Esophagus squamous epithelium (tissue), 5 donors: ENCODE measurements around the gene PACS2. TPM values are rescaled to one million over a fixed set of nuclear protein-coding genes. Genes with fewer than 3 reads are reported as not detected.
"Not testable (repeated sequence)": the region's sequence is repeated elsewhere in the genome, so short reads cannot be mapped to it uniquely, and the experiment has no call there.

ENCODE experiments used
- DNase-seq: peaks from one replicate; lab custom pipeline; 2025; lab: John Stamatoyannopoulos, UW
- H3K27ac ChIP-seq, 4 donors: fragments of 200-600 bp; sonication (generic); one replicate each; pipeline ENCODE4 v1.5.1; 2016 to 2019; ENCODE audit warnings: mild to moderate bottlenecking in 1 of 4
- H3K27me3 ChIP-seq, 4 donors: fragments of 200-600 bp; sonication (generic); 1 replicate in 3 of 4; 2 replicates in 1 of 4; pipeline versions ENCODE4 v1.5.1 to v1.6.0; 2017 to 2021; ENCODE audit warnings: antibody characterized with exemption in 1 of 4
- H3K36me3 ChIP-seq, 3 donors: fragments of 200-600 bp; sonication (generic); one replicate each; pipeline ENCODE4 v1.5.1; 2016 to 2019
- H3K4me1 ChIP-seq, 3 donors: fragments of 200-600 bp; sonication (generic); one replicate each; pipeline ENCODE4 v1.5.1; 2017 to 2019
- H3K4me3 ChIP-seq, 4 donors: fragments of 200-600 bp; sonication (generic); 1 replicate in 3 of 4; 2 replicates in 1 of 4; pipeline ENCODE4 v1.5.1; 2016 to 2019; ENCODE audit warnings: mild to moderate bottlenecking in 2 of 4, moderate library complexity in 1 of 4
- H3K9me3 ChIP-seq, 3 donors: fragments of 200-600 bp; sonication (generic); one replicate each; pipeline ENCODE4 v1.5.1; 2016 to 2019
- CTCF ChIP-seq, 6 experiments: fragments of 450-650 bp in 4 of 6; fragments of 200-600 bp in 2 of 6; sonication (generic) in 2 of 6; IDR thresholded peaks; one replicate each; pipeline ENCODE4 v1.5.1; 2016 to 2019; ENCODE audit warnings: antibody characterized with exemption in 6 of 6, mild to moderate bottlenecking in 4 of 6, moderate library complexity in 4 of 6
- POLR2A ChIP-seq, 4 donors: fragments of 450-650 bp; IDR thresholded peaks; one replicate each; pipeline ENCODE4 v1.6.1; 2017; ENCODE audit warnings: antibody characterized with exemption in 4 of 4, mild to moderate bottlenecking in 4 of 4, moderate library complexity in 3 of 4
- WGBS, 2 donors: methylation state at CpG; one replicate each; pipeline ENCODE4 v1.1.5; 2018; 5-methylcytosine and 5-hydroxymethylcytosine counted together
- intact Hi-C: fragments of 100-400 bp; cut with DNase I; formaldehyde crosslinking; loops from one replicate; pipeline ENCODE4 v1.15.0; 2022
- total RNA-seq, 4 donors: library from RNA; depleted of rRNA; stranded (reverse); fragments of >200 nt; gene quantifications; one replicate each; pipeline ENCODE4 v1.1.0, GENCODE V29; 2016
- donor health status: DM: yes; HTN: yes; CAD: no.

PACS2 gene
- total RNA-seq, 4 donors from 2014 or later = 20.2 to 42.3 (median 30.9) TPM

DNA sequence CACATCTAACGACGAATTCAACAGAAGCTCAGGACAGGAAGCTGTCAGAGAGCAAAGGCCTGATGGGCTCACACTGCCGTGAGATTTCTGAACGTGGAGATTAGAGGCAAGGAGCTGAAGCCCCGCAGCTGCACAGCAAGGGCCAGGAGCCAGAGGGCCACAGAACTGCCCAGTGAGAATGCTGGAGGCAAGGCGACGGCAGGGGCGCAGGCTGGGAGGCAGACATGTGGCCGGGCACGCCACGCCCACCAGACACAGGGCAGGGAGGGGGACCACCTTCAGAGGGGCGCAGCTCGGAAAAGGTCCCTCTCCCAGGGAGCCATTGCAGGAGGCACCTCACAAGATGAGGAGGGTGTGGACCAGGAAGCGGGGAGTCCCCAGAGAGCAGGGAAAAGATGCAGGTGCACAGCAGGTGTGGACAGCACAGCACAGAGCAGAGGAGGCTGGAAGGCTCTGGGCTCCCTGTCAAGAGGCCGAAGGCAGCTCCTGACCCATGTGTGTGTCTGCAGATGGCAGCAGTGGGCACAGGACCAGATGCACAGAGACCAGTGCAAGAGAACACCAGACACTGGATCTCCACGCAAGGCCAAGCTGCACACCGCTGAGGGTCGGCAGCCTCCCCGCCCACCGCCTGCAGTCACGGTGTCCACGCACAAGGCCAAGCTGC lies 43.2 kb upstream of the PACS2 start:
- WGBS, 2 donors = 84 to 87% methylated on average over 11 to 12 of the region's 22 CpGs
- TF ChIP-seq POLR2A (IDR thresholded peaks at IDR 0.05) (no peak), CTCF (IDR thresholded peaks at IDR 0.05) (no peak)
- DNase-seq = no peak
- Histone ChIP-seq H3K36me3 (peaks cover 0 to 55% (median 0%) of the 10 kb centered on the region in 3 donors), H3K27ac (no peak overlapping the region), H3K4me1 (peaks cover 7 to 36% (median 11%) of the 10 kb centered on the region in 3 donors), H3K27me3 (no peaks in the 10 kb centered on the region), H3K4me3 (no peak overlapping the region), H3K9me3 (no peaks in the 10 kb centered on the region)
- intact Hi-C loops = no loop called here

DNA sequence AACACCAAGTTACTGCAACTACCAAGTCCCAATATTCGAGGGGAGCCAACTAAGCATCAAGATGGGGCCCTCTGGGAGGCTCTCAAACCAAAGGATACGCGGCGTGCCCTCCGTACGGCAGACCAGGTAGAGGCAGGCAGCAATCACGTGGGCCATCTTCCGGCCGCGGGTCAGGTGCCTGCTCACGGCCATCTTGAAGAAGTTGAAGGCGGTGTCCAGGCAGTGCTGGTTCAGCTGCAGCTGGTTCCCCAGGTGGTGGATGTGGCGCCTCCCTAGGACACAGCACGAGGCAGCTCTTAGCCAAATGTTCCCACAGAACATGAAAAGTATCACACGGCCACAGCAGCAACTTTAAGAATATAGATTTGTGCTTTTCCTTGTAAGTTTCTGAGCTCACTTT lies 41.9 kb upstream of the PACS2 start:
- no peak overlapping the region for H3K4me3 ChIP-seq
- no peaks in the 10 kb centered on the region for H3K9me3 ChIP-seq
- H3K36me3 ChIP-seq = peaks cover 0 to 43% (median 0%) of the 10 kb centered on the region in 3 donors
- H3K27me3 ChIP-seq = no peaks in the 10 kb centered on the region
- intact Hi-C loops = no loop called here
- H3K27ac ChIP-seq = no peak overlapping the region
- WGBS, 2 donors = 65 to 77% methylated on average over 11 to 12 of the region's 15 CpGs
- TF ChIP-seq CTCF (IDR thresholded peaks at IDR 0.05) = no peak
- peaks cover 7 to 39% (median 11%) of the 10 kb centered on the region in 3 donors for H3K4me1 ChIP-seq
- no peak for DNase-seq

DNA sequence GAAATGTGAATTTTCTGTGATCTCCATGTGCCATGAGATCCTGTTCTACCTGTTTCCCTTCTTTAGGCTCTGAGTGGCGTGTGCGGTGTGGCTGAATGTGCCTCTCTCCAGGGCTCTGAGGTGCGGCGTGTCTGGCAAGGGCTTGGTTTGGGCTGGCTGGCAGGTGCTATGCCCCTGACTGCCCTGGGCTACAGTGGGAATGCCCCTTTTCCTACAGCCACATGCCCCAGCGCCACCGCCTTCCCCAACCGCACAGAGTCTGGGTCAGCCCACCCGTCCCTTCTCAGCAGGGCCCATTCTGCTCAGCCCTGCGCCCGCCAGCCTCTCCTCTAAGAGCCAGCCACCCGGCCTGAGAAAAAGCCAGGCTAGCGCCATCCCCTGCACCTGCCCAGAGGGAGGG lies 41.5 kb upstream of the PACS2 start:
- no peak for TF ChIP-seq CTCF (IDR thresholded peaks at IDR 0.05)
- TF ChIP-seq POLR2A (IDR thresholded peaks at IDR 0.05) = no peak
- intact Hi-C loops = no loop called here
- Histone ChIP-seq H3K36me3 (peaks cover 0 to 40% (median 0%) of the 10 kb centered on the region in 3 donors), H3K4me1 (peaks cover 7 to 43% (median 11%) of the 10 kb centered on the region in 3 donors), H3K4me3 (no peak overlapping the region), H3K9me3 (no peaks in the 10 kb centered on the region), H3K27me3 (no peaks in the 10 kb centered on the region), H3K27ac (peak overlapping the region in 2 of 4 donors; percentile 9 to 52)
- WGBS, 2 donors = 24 to 39% methylated on average over 2 to 9 of the region's 12 CpGs
- DNase-seq = no peak

DNA sequence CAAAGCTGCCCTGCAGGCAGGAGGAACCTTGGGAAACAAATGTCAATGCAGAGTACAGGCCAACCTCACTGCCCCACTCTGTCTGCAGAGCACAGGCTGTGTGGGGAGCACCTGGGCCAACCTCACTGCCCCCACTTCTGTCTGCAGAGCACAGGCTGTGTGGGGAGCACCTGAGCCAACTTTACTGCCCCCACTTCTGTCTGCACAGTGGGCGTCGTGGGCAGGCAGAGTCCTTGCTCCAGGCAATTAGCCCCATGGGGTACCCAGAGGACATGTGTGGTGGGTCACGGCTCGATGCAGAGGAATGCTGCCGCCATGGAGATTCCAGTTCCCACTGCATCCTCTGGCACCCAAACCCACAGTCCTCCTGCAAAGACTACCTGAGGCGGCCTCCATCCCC lies 39.9 kb upstream of the PACS2 start:
- WGBS, 2 donors = 100% methylated on average over 1 of the region's 6 CpGs
- no peaks in the 10 kb centered on the region for H3K9me3 ChIP-seq
- no peak overlapping the region for H3K27ac ChIP-seq
- intact Hi-C loops = no loop called here
- H3K36me3 ChIP-seq = peaks cover 0 to 24% (median 0%) of the 10 kb centered on the region in 3 donors
- DNase-seq = no peak
- peaks cover 7 to 43% (median 11%) of the 10 kb centered on the region in 3 donors for H3K4me1 ChIP-seq
- H3K27me3 ChIP-seq = no peaks in the 10 kb centered on the region
- H3K4me3 ChIP-seq = no peak overlapping the region
- TF ChIP-seq POLR2A (IDR thresholded peaks at IDR 0.05) (no peak), CTCF (IDR thresholded peaks at IDR 0.05) (no peak)

GRCh38 chr14:105275267-105275946 lies 39.1 kb upstream of the PACS2 start:
- intact Hi-C loops = no loop called here
- Histone ChIP-seq H3K27ac (peak overlapping the region in 1 of 4 donors; percentile 44), H3K9me3 (no peaks in the 10 kb centered on the region), H3K4me1 (peaks cover 7 to 43% (median 11%) of the 10 kb centered on the region in 3 donors), H3K36me3 (peaks cover 0 to 19% (median 0%) of the 10 kb centered on the region in 3 donors), H3K4me3 (no peak overlapping the region), H3K27me3 (no peaks in the 10 kb centered on the region)
- DNase-seq = no peak
- 73 to 75% methylated on average over 4 to 12 of the region's 16 CpGs for WGBS, 2 donors
- TF ChIP-seq POLR2A (IDR thresholded peaks at IDR 0.05) (no peak), CTCF (IDR thresholded peaks at IDR 0.05) (no peak)

GRCh38 chr14:105277448-105277847 lies 37.1 kb upstream of the PACS2 start:
- intact Hi-C loops, H3K27ac ChIP-seq, H3K36me3 ChIP-seq, DNase-seq, H3K27me3 ChIP-seq, H3K9me3 ChIP-seq, H3K4me3 ChIP-seq: not testable (repeated sequence)
- 61 to 77% methylated on average over 2 of the region's 4 CpGs for WGBS, 2 donors
- H3K4me1 ChIP-seq = peaks cover 7 to 50% (median 10%) of the 10 kb centered on the region in 3 donors
